Left renal cortex interstitium (tissue), 4 donors: ENCODE data around the gene LDLRAD4. TPM values are rescaled to one million over a fixed set of nuclear protein-coding genes. Genes with fewer than 3 reads are reported as not detected.

Source experiments
- DNase-seq, 4 donors: peaks; one replicate each; pipeline ENCODE4 v3.0.0-alpha.2; 2013; ENCODE audit warnings: low read depth in 4 of 4, low spot score in 2 of 4, missing footprints in 1 of 4
- polyA plus RNA-seq, 4 donors: library from polyadenylated mRNA; unstranded; fragments of 120-200 nt; gene quantifications; one replicate each; pipeline ENCODE4 v1.2.1, GENCODE V29; 2013; ENCODE audit not compliant: insufficient read length in 4 of 4

Gene LDLRAD4
- 10 to 100 TPM; 10.3 to 12.7 (median 12.3) TPM for polyA plus RNA-seq

DNA sequence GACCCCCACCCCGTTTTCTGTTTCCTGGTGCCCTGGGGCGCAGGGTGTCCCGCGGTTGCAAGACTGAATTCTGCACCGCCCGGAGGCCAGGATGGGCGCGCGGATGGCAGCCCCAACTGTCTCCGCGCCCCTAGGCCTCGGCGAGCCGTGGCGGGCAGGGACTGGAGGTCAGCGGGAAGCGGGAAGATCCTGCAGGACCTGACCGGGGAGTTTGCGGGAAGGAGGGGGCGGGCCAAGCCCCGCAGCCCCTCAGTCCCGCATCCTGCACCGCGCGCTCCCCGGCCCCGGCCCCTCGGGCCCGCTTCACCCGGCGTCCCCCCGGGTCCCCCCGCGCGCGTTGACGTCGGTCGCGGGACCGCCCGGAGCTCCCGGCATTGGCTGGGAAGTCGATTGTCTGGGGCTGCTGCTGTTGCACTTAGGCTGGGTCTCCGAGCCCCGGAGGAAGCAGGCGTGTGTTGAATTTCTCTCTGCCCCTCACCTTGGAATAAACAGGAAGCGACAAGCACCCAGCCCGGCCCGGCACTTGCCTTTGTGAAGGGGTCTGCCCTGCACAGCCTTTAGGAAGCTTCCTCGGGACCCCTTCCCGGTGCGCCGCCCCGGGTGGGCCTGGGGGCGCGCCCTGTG lies at the start of gene LDLRAD4:
TSS of gene LDLRAD4 (plus strand) at position 393 of the 624 bp plus-strand sequence.
- DNase-seq, result peak in 2 of 4 donors; percentile 44 to 55

DNA sequence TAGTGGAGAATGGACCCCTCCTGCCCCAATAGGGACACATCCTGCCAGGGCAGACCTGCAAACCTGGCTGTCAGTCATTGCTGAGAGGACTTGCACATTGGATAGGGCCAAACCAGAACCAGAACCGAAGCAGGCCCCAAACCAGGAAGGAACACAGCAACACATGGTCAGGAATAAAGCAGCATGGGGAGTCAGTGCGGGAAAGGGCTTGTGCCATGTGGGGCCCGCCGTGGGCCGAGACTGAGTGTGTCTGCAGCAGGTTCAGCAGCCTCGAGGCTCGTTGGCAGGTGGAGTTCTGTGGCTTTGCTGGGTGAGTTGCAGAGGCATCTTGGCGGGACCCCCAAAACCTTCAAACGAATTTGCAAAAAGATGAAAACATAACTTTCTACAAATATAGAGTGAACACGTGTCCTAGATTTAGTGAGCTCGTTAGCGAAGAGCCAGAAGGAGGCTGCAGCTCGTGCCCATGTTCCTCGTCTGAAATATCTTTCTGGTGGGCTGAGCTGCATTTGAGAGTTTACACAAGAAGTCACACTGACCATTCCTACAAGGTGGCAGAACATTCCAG lies 44.9 kb upstream of the LDLRAD4 start:
- DNase-seq, result no peak

- DNase-seq, result no peak
These were observed 43.3 kb upstream of the LDLRAD4 start for GRCh38 chr18:13175266-13175665.

DNA sequence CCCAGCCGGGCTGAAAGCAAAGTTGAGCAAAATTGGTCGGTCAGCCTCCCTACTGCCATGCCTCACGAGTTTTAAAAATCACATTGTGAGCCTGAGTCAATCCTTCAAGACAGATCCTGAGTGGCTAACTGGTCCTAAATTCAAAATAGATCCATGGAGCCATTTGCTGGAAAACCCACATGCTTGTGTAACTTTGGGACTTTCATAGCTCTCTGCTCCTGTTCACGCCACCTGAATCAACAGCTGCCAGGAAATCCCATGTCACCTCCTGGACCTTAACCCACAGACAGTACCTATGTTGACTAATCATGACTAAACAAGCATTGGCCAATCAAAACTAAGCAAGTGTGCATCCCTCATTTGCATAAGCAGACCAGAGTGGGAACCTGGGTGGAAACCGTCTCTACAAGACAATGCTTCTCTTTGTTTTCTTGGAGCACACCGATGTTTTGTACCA lies 42.8 kb upstream of the LDLRAD4 start:
- DNase-seq, result no peak

- DNase-seq, result no peak
These were observed 41.7 kb upstream of the LDLRAD4 start for GRCh38 chr18:13176847-13177246.

DNA sequence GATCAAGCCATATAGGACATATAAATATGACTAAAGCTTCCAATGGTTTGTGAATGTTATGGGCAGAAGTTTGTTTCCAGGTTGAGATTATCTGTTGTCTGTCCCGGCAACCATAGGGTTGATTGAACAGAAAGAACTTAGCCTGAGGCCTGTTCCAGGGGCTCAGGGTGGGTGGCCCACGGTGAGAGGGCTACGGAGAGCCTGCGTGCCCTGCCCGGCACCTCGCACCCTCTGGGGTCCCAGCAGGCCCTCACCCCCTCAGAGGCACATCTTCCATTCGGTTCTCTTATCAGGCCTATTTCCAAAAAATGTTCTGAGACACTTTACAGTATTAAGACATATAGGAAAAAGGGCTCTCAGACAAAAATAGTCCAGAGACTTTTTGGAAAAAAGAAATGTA lies 40.4 kb upstream of the LDLRAD4 start:
- DNase-seq, result no peak

DNA sequence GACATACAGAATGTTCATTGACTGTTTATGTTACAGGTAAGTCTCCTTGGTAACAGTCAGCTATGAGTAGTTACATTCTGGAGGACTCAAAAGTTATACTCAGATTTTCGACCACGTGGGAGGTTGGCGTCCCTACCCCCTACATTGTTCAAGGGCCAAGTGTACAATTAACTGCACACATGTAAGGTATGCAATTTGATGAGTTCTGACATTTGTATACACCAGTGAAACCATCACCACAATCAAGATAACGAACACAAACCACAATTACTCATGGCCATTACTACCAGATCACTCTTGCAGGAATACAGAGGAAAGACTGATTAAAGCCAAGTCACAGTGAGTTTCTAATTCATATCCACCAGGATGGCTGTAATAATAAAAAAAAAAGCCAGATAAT lies 39.6 kb upstream of the LDLRAD4 start:
- DNase-seq, result no peak

DNA sequence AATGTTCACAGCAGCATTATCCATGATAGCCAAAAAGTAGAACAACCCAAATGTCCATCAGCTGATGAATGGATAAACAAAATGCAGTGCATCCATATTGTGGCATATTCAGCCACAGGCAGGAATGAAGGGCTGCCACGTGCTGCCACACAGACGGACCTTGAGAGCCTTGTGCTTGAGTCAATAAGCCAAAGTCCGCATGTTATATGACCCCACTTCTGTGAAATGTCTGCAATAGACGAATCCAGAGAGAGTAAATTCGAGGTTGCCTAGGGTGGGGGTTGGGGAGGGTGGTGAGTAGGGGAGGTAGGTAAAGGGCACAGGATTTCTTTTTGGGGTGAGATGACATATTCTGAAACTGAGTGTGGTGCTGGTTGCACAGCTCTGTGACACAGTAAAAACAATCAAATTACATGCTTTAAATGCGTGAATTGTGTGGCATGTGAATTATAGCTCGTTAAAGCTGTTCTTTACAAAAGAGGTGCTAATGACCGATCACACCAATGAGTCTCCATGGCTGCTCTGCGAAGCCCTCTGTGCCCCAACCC lies 38.9 kb upstream of the LDLRAD4 start:
- DNase-seq, result no peak

GRCh38 chr18:13180614-13181375 lies 37.8 kb upstream of the LDLRAD4 start:
- no peak for DNase-seq

- DNase-seq, result no peak
These were observed 36.8 kb upstream of the LDLRAD4 start for GRCh38 chr18:13181765-13182164.

- DNase-seq, result no peak
These were observed 35.2 kb upstream of the LDLRAD4 start for GRCh38 chr18:13183359-13183758.

DNA sequence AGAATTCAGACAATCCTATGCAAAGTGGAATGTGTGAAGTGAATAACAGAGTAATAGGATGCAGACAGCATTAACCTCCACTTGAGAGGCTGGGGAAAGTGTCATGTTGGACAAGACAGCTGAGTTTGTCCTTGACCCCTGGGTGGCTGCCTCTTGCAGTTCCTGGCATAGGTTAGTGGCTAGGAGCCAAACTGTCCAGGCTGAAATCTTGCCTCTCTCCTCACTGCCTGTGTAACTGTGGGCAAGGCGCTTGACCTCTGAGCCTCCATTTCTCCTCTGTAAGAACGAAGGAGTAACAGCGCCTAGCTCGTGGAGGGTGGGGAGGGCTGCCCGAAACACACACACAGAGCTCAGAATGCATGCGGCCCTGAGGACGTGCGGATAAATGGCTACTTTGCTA lies 34.8 kb upstream of the LDLRAD4 start:
- DNase-seq, result no peak

GRCh38 chr18:13184396-13184795 lies 34.2 kb upstream of the LDLRAD4 start:
- DNase-seq, result no peak

- no peak for DNase-seq
These were observed 32.8 kb upstream of the LDLRAD4 start for GRCh38 chr18:13185675-13186198.

DNA sequence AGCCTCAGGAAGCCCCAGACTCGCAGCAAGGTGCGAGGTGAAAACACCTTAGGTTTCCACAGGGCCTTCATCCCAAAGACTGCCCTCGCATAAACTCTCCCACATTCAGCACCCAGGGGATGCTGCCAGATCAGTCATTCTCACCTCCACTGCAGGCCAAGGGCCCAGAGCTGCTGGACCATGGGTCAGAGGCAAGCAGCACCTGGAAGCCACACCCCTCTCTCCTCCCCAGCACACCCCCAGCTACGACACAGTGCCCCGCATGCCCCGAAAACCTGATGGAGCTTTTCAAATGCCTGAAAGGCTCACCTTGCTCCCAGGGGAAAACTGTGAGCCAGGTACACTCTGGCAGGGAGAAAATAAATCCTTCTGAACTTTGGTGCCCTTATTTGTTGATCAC lies 31.9 kb upstream of the LDLRAD4 start:
- DNase-seq, result no peak

DNA sequence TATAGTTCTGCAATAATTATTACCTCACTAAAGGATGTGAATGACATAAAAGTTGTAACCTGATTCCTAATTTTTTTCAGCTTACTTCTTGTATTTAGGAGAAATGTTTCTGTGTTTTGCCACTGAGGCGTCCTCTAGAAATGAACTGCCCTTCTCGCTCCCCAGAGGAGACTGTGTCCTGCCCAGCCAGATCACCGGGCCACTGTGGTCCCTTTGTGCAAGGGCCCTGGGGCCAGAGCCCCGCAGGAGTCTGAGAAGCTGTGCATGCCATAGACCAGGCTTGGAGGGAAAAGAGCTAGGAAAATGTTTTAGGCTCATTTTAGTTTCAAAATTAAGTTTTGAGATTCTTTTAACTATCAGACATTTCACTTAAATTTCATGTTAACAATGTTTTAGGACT lies 31.1 kb upstream of the LDLRAD4 start:
- no peak for DNase-seq

- no peak for DNase-seq
These were observed 27.5 kb upstream of the LDLRAD4 start for GRCh38 chr18:13191031-13191430.

DNA sequence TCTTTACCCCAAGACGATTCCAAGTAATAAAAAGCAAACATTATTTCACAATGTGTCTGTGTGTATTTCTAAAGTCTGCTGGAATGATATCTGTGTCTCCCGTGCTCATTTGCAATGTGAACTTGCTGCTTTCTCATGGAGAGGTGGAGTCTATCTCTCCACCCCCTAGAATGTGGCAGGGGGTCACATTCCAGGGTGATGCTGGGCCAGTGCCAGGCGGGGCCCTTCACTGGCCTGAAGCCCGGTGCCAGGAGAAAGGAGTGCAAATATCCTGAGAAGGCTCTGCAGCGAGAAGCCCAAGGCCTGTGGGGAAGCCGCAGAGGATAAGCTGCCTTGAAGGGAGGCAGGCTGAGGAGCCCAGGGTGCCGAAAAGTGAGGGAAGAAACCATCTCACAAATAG lies 26.8 kb upstream of the LDLRAD4 start:
- DNase-seq, result no peak

DNA sequence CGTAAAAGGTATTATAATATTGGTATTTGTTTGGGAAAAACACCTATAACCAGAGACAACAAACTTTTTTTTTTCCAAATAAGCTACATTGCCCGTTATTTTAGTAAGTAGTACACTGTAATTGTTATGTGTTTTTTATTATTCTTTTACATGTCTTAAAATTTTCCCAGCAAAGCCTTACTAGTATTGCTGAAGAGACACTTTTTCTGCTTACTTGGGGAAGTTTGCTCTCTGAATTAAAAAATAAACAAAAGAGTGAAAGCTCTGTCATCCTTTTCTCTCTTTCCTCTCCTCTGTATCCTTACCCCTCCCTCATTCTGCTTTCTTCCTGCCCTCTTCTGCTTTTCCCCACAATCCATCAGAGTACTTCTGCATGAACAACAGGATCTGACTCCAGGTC lies 25.6 kb upstream of the LDLRAD4 start:
- no peak for DNase-seq

- no peak for DNase-seq
These were observed 24.3 kb upstream of the LDLRAD4 start for GRCh38 chr18:13194239-13194638.

- DNase-seq, result no peak
These were observed 19.9 kb upstream of the LDLRAD4 start for GRCh38 chr18:13198701-13199100.
